LHCN-M2 (cell line): ENCODE results near the gene LSAMP. TPM values are rescaled to one million over a fixed set of nuclear protein-coding genes. Genes with fewer than 3 reads are reported as not detected.
A peak's percentile ranks its signal among the peaks of the same experiment; 100 is the strongest.
"Not testable (repeated sequence)": the region's sequence is repeated elsewhere in the genome, so short reads cannot be mapped to it uniquely, and the experiment has no call there.

ENCODE experiments used
- DNase-seq: peaks from one replicate; pipeline ENCODE4 v3.0.0-alpha.2; 2012; ENCODE audit warnings: low read depth
- total RNA-seq: library from RNA; depleted of rRNA; stranded (reverse); fragments of >200 nt; gene quantifications from 2 replicates; pipeline ENCODE4 v1.2.3, GENCODE V29; 2014

The LSAMP gene
- total RNA-seq, 1 experiment from 2014 or later, result not detected

- peak; percentile 87 for DNase-seq
Measured at GRCh38 chr3:115804713-115805119, 640.6 kb downstream of the LSAMP start.

GRCh38 chr3:115804200-115804599, 641.1 kb downstream of the LSAMP start:
- DNase-seq, result no peak

GRCh38 chr3:115803661-115804060, 641.6 kb downstream of the LSAMP start:
- no peak for DNase-seq

- DNase-seq, result peak; percentile 87
Measured at GRCh38 chr3:115800489-115801075, 644.7 kb downstream of the LSAMP start.

- DNase-seq, result not testable (repeated sequence)
Measured at GRCh38 chr3:115800065-115800464, 645.2 kb downstream of the LSAMP start.

GRCh38 chr3:115792206-115792955, 652.9 kb downstream of the LSAMP start:
- peak; percentile 64 for DNase-seq

GRCh38 chr3:115791271-115792153, 653.8 kb downstream of the LSAMP start:
- DNase-seq, result not testable (repeated sequence)

GRCh38 chr3:115790759-115791158, 654.5 kb downstream of the LSAMP start:
- peak; percentile 98 for DNase-seq

- no peak for DNase-seq
Measured at GRCh38 chr3:115789481-115789880, 655.8 kb downstream of the LSAMP start.

- DNase-seq, result peak; percentile 87
Measured at GRCh38 chr3:115788921-115789470, 656.3 kb downstream of the LSAMP start.

GRCh38 chr3:115787818-115788217, 657.5 kb downstream of the LSAMP start:
- DNase-seq, result no peak

- DNase-seq, result no peak
Measured at GRCh38 chr3:115785782-115786181, 659.5 kb downstream of the LSAMP start.

GRCh38 chr3:115784739-115785536, 660.3 kb downstream of the LSAMP start:
- peak; percentile 82 for DNase-seq

- DNase-seq, result peak; percentile 87
Measured at GRCh38 chr3:115783938-115784738, 661.1 kb downstream of the LSAMP start.

GRCh38 chr3:115783426-115783825, 661.9 kb downstream of the LSAMP start:
- not testable (repeated sequence) for DNase-seq

GRCh38 chr3:115779011-115779410, 666.3 kb downstream of the LSAMP start:
- DNase-seq, result no peak

- DNase-seq, result no peak
Measured at GRCh38 chr3:115772951-115773350, 672.3 kb downstream of the LSAMP start.

- no peak for DNase-seq
Measured at GRCh38 chr3:115768661-115769060, 676.6 kb downstream of the LSAMP start.

- peak; percentile 44 for DNase-seq
Measured at GRCh38 chr3:115766587-115767482, 678.5 kb downstream of the LSAMP start.
